Tibial nerve (tissue), 3 donors: ENCODE results near the gene PITPNM3.

Source experiments
- POLR2A ChIP-seq, 2 donors: fragments of 450-650 bp; IDR thresholded peaks; one replicate each; pipeline ENCODE4 v1.6.1; 2017; ENCODE audit warnings: antibody characterized with exemption in 2 of 2, mild to moderate bottlenecking in 2 of 2, moderate library complexity in 2 of 2
- TF ChIP-seq, protein P1 (sequence below), 5 experiments: fragments of 200-600 bp in 3 of 5; fragments of 450-650 bp in 2 of 5; sonication (generic) in 3 of 5; IDR thresholded peaks; one replicate each; pipeline ENCODE4 v1.5.1; 2016 to 2019; ENCODE audit warnings: antibody characterized with exemption in 5 of 5, mild to moderate bottlenecking in 3 of 5, moderate library complexity in 2 of 5

GRCh38 chr17:6474376-6474775 is 82.0 kb downstream of the PITPNM3 start:
- TF ChIP-seq, protein P1, sequence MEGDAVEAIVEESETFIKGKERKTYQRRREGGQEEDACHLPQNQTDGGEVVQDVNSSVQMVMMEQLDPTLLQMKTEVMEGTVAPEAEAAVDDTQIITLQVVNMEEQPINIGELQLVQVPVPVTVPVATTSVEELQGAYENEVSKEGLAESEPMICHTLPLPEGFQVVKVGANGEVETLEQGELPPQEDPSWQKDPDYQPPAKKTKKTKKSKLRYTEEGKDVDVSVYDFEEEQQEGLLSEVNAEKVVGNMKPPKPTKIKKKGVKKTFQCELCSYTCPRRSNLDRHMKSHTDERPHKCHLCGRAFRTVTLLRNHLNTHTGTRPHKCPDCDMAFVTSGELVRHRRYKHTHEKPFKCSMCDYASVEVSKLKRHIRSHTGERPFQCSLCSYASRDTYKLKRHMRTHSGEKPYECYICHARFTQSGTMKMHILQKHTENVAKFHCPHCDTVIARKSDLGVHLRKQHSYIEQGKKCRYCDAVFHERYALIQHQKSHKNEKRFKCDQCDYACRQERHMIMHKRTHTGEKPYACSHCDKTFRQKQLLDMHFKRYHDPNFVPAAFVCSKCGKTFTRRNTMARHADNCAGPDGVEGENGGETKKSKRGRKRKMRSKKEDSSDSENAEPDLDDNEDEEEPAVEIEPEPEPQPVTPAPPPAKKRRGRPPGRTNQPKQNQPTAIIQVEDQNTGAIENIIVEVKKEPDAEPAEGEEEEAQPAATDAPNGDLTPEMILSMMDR (IDR thresholded peaks at IDR 0.05), result no peak
- no peak for TF ChIP-seq POLR2A (IDR thresholded peaks at IDR 0.05)
